GM19467 (cell line): Measurements from ENCODE around the gene CNOT9.

Experiments used
- ATAC-seq: cut with Tn5 transposase; IDR thresholded peaks from one replicate; pipeline ENCODE4 v1.9.1; 2021; ENCODE audit warnings: mild to moderate bottlenecking, moderate library complexity; ENCODE audit not compliant: unreplicated experiment

CNOT9 gene

DNA sequence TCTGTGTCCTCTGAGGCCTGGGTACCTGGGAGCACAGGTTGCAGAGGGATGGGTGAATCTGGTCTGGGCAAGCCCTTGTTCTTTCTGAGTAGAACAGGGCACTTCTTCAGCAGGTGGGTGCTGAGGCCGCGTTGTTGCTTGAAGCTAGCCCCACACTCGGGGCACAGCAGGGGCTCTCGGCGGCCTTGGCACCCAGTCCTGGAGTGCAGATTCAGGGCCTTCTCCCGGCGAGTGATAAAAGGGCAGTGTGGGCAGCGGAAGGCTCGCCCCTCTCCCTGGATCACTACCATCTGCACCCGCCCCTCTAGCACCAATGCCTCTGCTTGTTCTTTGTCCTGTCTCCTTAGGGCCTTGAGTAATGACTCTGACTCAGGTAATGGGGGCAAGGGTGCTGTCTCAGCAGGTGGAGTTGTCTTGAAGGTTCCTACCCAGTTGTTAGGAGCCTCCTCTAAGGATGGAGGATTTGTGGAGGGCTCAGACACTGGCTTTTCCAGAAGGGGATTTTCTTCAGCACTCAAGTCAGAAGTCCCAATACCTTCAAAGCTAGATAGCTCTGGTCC, 75.2 kb downstream of the CNOT9 start:
- ATAC-seq: no peak

DNA sequence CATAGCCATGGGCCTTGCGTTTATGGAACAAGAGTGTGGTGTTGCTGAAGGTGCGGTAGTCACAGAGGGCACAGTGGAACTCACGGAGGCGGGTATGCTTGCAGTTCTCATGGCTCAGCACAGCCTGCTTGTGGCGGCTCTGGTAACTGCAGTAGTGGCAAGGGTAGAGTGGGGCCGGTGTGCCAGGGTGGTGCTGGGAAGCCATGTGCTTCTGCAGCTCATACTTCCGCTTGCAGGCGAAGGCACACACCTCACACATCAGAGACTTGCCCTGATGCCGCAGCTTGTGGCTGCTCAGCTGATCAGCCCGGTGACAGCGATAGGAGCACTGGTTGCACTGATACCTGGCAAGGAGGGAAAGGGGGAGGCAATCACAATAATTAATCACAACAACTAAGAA, 76.1 kb downstream of the CNOT9 start:
- no peak for ATAC-seq

DNA sequence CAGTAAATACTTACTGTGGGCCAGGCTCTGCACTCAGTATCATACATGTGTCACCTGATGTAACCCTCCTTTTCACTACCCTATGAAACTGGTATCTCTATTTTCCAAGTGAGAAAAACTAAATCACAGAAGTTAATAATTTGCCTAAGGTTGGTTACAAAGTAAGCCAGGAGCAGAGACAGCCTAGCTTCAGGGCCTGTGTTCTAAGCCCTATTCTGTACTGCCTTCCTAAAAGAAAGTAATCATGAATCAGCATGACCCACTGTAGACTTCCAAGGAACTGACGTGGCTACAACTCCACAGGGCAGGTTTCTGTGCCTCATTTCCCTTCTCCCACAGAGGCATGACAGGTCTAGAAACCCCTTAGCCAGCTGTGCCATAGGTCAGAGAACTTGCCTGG, 76.5 kb downstream of the CNOT9 start:
- ATAC-seq: no peak
